ENCODE data around the gene ABHD18.
"Not testable (repeated sequence)": the region's sequence is repeated elsewhere in the genome, so short reads cannot be mapped to it uniquely, and the experiment has no call there.

Gene ABHD18

GRCh38 chr4:127988638-127989037 is 23.4 kb downstream of the ABHD18 start:
- DNase-seq = no peak

DNA sequence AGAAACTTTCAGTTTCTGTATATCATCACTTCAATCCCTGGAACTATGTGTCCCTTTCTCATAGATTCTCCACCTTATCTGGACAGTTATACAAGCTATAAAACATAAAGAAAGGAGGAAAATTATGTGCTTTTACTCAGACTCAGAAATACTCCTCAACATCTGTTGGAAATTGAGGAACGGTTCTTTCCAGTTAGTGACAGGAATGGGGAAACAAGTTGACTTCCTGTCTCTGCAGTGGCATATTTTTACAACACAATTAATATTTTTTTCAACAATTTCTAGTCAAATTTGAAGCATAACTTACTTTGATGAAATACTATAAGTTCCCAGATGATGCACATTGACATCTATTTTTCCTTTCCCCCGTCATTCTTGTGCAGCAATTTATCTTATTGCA is 27.9 kb downstream of the ABHD18 start:
- DNase-seq = no peak

DNA sequence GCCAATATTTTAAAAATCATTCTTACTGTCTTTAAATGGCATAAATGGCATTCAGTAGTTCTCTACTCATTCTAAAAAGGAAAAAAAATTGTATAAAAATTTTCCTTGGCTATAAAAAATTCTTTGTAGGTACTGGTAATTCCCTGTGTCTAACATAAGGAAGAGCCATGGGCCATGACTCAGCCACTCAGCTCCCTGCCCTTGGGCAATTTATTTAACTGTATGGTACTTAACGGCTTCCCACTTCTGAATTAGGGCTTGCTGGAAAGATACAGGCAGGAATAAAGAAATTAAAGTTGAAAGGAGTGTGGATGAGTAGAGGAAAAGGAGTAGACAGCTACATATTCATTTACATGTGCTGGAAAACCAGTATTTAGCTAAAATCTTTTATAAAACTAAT is 30.6 kb downstream of the ABHD18 start:
- no peak for DNase-seq

- not testable (repeated sequence) for DNase-seq
Observed at GRCh38 chr4:127996521-127996920, 31.3 kb downstream of the ABHD18 start.

DNA sequence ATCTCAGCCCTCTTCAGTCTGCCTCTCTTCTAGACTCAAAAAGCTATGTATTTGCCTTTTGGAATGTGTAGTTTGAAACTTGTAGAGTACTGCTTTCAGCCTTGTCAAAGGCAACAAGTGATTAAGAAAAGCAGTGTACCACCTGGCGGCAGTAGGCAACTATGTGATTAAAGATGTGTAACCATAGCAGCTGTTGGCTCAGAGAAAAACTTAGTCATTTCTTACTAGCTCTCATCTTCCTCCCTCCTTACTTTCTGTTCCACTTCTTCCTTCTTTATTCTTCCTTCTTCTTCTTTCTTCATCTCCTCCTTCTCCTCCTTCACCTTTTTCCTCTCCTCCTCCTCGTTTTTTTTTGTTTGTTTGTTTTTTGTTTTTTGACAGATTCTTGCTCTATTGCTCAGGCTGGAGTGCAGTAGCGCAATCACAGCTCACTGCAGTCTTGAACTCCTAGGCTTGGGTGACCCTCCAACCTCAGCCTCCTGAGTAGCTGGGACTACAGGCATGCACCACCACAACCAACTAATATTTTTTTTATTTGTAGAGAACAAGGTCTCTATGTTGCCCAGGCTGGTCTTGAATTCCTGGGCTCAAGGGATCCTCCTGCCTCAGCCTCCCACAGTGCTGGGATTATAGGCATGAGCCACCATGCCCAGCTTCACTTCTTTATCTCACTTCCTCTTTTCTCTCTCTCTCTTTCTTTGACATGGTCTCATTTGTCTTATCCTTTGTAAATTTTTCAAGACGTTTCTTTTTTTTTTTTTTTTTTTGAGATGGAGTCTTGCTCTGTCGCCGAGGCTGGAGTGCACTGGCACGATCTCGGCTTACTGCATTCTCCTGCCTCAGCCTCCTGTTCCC is 32.6 kb downstream of the ABHD18 start:
- peak in 5 of 58 donors; percentile 0 to 21 (median 8) for DNase-seq

DNA sequence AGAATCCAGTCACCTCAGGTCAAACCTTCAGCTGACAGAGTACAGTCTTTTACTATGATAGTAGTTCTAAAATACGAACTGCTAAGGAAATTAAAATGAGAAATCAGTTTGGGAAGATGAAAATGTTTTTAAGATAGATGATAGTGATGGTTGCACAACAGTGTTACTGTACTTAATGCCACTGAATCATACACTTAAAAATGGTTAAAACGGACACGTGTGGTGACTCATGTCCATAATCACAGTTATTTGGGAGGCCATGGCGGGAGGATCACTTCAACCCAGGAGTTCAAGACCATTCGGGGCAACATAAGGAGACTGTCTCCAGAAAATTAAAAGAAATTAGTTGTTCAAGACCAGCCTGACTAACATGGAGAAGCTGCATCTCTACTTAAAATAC is 41.4 kb downstream of the ABHD18 start:
- no peak for DNase-seq

- no peak for DNase-seq
Observed at GRCh38 chr4:128009428-128009827, 44.2 kb downstream of the ABHD18 start.

DNA sequence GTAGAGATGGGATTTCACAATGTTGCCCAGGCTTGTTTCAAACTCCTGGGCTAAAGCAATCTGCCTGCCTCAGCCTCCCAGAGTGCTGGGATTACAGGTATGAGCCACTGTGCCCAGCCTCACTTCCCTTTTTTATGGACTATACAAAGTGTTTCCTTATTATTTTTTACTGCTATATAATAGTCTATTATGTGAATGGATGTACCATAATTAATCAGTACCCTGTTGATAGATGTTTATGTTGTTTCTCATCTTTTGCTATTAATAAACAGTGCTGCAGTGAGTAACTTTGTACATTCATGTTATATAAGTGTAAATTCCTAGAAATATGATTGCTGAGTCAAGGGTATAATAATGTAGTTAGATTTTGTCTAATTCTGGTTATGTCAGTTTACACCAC is 60.1 kb downstream of the ABHD18 start:
- no peak for DNase-seq

DNA sequence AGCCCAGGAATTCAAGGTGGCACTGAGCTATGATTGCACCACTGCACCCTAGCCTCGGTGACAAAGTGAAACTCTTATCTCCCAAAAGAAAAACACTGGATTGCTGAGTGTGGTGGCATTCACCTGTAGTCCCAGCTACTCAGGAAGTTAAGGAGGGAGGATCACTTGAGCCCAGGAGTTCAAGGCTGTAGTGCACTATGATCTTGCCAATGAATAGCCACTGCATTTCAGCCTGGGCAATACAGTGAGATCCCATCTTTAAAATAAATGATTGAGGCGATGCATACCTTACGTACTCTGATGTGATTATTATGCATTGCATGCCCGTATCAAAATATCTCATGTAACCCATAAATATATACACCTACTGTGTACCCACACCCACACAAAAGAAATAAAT is 64.7 kb downstream of the ABHD18 start:
- no peak for DNase-seq

GRCh38 chr4:128031756-128032384 is 66.7 kb downstream of the ABHD18 start:
- DNase-seq = no peak

- no peak for DNase-seq
Observed at GRCh38 chr4:128039568-128039967, 74.4 kb downstream of the ABHD18 start.

DNA sequence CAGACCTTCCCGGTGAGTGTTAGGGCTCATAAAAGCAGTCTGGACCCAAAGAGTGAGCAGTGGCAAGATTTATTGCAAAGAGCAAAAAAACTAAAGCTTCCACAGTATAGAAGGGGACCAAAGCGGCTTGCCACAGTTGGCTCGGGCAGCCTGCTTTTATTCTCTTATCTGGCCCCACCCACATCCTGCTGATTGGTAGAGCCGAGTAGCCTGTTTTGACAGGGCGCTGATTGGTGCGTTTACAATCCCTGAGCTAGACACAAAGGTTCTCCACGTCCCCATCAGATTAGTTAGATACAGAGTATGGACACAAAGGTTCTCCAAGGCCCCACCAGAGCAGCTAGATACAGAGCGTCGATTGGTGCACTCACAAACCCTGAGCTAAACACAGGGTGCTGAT is 81.8 kb downstream of the ABHD18 start:
- DNase-seq = not testable (repeated sequence)

DNA sequence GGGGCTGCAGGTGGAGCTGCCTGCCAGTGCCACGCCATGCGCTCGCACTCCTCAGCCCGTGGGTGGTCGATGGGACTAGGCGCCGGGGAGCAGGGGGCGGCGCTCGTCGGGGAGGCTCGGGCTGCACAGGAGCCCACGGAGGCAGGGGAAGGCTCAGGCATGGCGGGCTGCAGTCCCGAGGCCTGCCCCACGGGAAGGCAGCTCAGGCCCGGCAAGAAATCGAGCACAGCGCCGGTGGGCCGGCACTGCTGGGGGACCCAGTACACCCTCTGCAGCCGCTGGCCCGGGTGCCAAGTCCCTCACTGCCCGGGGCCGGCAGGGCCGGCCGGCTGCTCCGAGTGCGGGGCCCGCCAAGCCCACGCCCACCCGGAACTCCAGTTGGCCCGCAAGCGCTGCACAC is 82.3 kb downstream of the ABHD18 start:
- DNase-seq = not testable (repeated sequence)

- not testable (repeated sequence) for DNase-seq
Observed at GRCh38 chr4:128051229-128051628, 86.0 kb downstream of the ABHD18 start.

- not testable (repeated sequence) for DNase-seq
Observed at GRCh38 chr4:128054907-128055306, 89.7 kb downstream of the ABHD18 start.

GRCh38 chr4:128055441-128056206 is 90.4 kb downstream of the ABHD18 start:
- not testable (repeated sequence) for DNase-seq

- DNase-seq = no peak
Observed at GRCh38 chr4:128056396-128056795, 91.2 kb downstream of the ABHD18 start.

DNA sequence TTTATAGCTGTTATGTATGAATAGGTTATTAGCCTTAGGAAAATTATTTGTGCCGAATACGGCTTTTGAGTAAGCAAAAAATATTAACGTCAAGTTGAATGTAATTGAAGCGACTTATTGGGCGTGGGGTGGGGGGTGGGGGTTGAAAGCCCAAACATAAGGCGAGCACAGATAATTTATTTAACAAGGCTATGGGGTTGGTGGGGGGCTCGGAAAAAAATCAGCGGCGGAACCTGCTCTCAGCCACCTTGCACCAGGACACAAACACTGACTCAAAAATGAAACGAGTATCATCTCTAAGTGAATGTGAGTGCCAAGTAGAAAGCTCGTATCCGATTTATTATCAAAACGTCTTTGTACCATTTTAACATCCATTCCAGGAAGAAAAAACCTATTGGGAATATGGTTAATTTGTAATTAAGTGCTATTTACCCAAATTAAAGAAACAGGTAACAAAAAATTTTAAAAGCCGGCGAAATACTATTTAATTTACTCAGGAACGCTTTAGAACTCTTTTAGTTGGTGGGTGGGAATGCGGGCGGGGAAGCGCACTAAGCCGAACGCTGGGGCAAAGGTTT is 95.0 kb downstream of the ABHD18 start:
- DNase-seq = peak in 1 of 58 donors; percentile 0

- peak; percentile 52 to 93 (median 89) for DNase-seq
Observed at GRCh38 chr4:128060699-128061565, 95.7 kb downstream of the ABHD18 start, which contains the start of gene LARP1B. LARP1B (plus strand) TSS chr4:128061312; CDS start chr4:128074952, 13,640 bp downstream.

Data from anterior cingulate cortex (tissue), 58 donors.